Mucosa of descending colon (tissue), 3 donors: ENCODE results near the gene CIAO2A. TPM values are rescaled to one million over a fixed set of nuclear protein-coding genes. Genes with fewer than 3 reads are reported as not detected.
A peak's percentile ranks its signal among the peaks of the same experiment; 100 is the strongest.

ENCODE experiments used
- ATAC-seq: fragments of 200-7000 bp; cut with Tn5 transposase; one replicate; pipeline ENCODE4 v1.9.1; 2020; ENCODE audit warnings: mild to moderate bottlenecking, moderate library complexity
- DNase-seq, 3 donors: peaks; one replicate each; pipeline ENCODE4 v3.0.0-alpha.2; 2020
- H3K36me3 ChIP-seq: fragments of 200-600 bp; one replicate; pipeline ENCODE4 v1.8.0; 2021; ENCODE audit warnings: low read depth, mild to moderate bottlenecking
- H3K4me1 ChIP-seq: fragments of 200-600 bp; one replicate; pipeline ENCODE4 v1.8.0; 2021; ENCODE audit warnings: low read depth, mild to moderate bottlenecking
- H3K4me3 ChIP-seq: fragments of 200-600 bp; one replicate; pipeline ENCODE4 v1.8.0; 2021; ENCODE audit warnings: mild to moderate bottlenecking
- H3K9me3 ChIP-seq: fragments of 200-600 bp; one replicate; pipeline ENCODE4 v1.8.0; 2021; ENCODE audit warnings: mild to moderate bottlenecking
- intact Hi-C, 2 donors: fragments of 100-400 bp; cut with DNase I in 1 of 2; cut with micrococcal nuclease in 1 of 2; formaldehyde crosslinking; loops; one replicate each; pipeline versions ENCODE4 v1.11.0 to v1.11.1; 2022; cut with DNase I, micrococcal nuclease
- total RNA-seq, 3 donors: library from RNA; stranded (reverse); fragmentation: NEBNext Ultra II Directional in 2 of 3; extraction: Animal tissue kit (Norgen Biotek cat#: 25700) in 2 of 3; gene quantifications; one replicate each; pipeline versions ENCODE4 v1.2.1 to v1.2.4, GENCODE V29; 2021 to 2023
- TF ChIP-seq, protein P1 (sequence below): fragments of 200-600 bp; IDR thresholded peaks from one replicate; pipeline ENCODE4 v1.8.0; 2022; ENCODE audit warnings: antibody characterized with exemption, mild to moderate bottlenecking
- donor health status: DM: no; HTN: no; CAD: no; lungs with moderate emphysema.
- donor health status: DM: no; HTN: no; CAD: no.
- donor health status: DM: no; HTN: yes; CAD: no.

CIAO2A gene
- total RNA-seq, 3 donors from 2014 or later = 49.7 to 94.5 (median 78.9) TPM

GRCh38 chr15:64071931-64072765 lies 21.5 kb downstream of the CIAO2A start:
- intact Hi-C loops = no loop called here
- Histone ChIP-seq H3K4me1 (peaks cover 11% of the 10 kb centered on the region), H3K9me3 (no peaks in the 10 kb centered on the region), H3K4me3 (no peak overlapping the region), H3K36me3 (no peaks in the 10 kb centered on the region)
- ATAC-seq (no peak), DNase-seq (no peak)
- TF ChIP-seq, protein P1, sequence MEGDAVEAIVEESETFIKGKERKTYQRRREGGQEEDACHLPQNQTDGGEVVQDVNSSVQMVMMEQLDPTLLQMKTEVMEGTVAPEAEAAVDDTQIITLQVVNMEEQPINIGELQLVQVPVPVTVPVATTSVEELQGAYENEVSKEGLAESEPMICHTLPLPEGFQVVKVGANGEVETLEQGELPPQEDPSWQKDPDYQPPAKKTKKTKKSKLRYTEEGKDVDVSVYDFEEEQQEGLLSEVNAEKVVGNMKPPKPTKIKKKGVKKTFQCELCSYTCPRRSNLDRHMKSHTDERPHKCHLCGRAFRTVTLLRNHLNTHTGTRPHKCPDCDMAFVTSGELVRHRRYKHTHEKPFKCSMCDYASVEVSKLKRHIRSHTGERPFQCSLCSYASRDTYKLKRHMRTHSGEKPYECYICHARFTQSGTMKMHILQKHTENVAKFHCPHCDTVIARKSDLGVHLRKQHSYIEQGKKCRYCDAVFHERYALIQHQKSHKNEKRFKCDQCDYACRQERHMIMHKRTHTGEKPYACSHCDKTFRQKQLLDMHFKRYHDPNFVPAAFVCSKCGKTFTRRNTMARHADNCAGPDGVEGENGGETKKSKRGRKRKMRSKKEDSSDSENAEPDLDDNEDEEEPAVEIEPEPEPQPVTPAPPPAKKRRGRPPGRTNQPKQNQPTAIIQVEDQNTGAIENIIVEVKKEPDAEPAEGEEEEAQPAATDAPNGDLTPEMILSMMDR = no peak

- Histone ChIP-seq H3K36me3 (no peaks in the 10 kb centered on the region), H3K9me3 (no peaks in the 10 kb centered on the region), H3K4me3 (no peak overlapping the region), H3K4me1 (peaks cover 11% of the 10 kb centered on the region)
- DNase-seq (peak in 1 of 3 donors; percentile 55), ATAC-seq (peak; percentile 80)
- TF ChIP-seq, protein P1 = no peak
- intact Hi-C loops = no loop called here
These were observed 22.4 kb downstream of the CIAO2A start for GRCh38 chr15:64070965-64071851.

DNA sequence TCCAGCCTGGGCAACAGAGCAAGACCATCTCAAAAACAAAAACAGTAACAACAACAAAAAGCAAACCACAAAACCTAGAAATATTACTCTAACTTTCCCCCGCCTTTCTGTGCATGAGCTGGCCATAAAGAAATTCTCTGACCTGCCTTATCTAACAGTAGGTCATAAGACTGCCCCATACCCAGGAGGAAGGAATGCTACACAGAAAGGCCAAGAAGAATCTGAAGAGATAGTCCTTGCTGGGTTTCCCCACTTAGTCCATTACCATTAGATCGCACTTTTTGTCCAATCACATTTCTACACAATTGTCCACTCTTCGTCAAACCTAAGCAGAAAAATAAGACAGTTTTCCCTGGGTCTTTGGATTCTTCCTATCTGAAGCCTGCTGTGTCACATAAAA lies 23.5 kb downstream of the CIAO2A start:
- ATAC-seq (no peak), DNase-seq (no peak)
- Histone ChIP-seq H3K9me3 (no peaks in the 10 kb centered on the region), H3K4me3 (no peak overlapping the region), H3K36me3 (no peaks in the 10 kb centered on the region), H3K4me1 (peaks cover 11% of the 10 kb centered on the region)
- intact Hi-C loops = no loop called here
- TF ChIP-seq, protein P1 = no peak

GRCh38 chr15:64068133-64068532 lies 25.5 kb downstream of the CIAO2A start:
- intact Hi-C loops = loop anchor here in 1 of 2 donors (5.0 kb wide), 2 partner anchors 176 to 316 kb away; no protein-coding TSS in a partner anchor
- Histone ChIP-seq H3K4me3 (no peak overlapping the region), H3K36me3 (no peaks in the 10 kb centered on the region), H3K9me3 (no peaks in the 10 kb centered on the region), H3K4me1 (peaks cover 7% of the 10 kb centered on the region)
- no peak for DNase-seq
- ATAC-seq = no peak
- TF ChIP-seq, protein P1 = no peak

GRCh38 chr15:64067564-64068030 lies 26.0 kb downstream of the CIAO2A start:
- no peaks in the 10 kb centered on the region for H3K36me3 ChIP-seq
- H3K9me3 ChIP-seq = no peaks in the 10 kb centered on the region
- no peak overlapping the region for H3K4me3 ChIP-seq
- TF ChIP-seq, protein P1 = peak; percentile 63
- ATAC-seq (peak; percentile 84), DNase-seq (peak in 2 of 3 donors; percentile 35 to 84)
- intact Hi-C loops = loop anchor here in 1 of 2 donors (5.0 kb wide), 2 partner anchors 175 to 315 kb away; no protein-coding TSS in a partner anchor
- H3K4me1 ChIP-seq = peaks cover 6% of the 10 kb centered on the region
